Stimulated activated CD8-positive, alpha-beta memory T cell treated with anti-CD3 and anti-CD28 coated beads, Interleukin-12 subunit alpha, Interleukin-12 subunit beta, amount 100 ng/mL, for 24 hours (primary cell): ENCODE data around the gene MRPL12.

Source experiments
- DNase-seq: peaks from one replicate; pipeline ENCODE4 v3.0.0-alpha.2; 2020; ENCODE audit errors: extremely low read depth

The MRPL12 gene

DNA sequence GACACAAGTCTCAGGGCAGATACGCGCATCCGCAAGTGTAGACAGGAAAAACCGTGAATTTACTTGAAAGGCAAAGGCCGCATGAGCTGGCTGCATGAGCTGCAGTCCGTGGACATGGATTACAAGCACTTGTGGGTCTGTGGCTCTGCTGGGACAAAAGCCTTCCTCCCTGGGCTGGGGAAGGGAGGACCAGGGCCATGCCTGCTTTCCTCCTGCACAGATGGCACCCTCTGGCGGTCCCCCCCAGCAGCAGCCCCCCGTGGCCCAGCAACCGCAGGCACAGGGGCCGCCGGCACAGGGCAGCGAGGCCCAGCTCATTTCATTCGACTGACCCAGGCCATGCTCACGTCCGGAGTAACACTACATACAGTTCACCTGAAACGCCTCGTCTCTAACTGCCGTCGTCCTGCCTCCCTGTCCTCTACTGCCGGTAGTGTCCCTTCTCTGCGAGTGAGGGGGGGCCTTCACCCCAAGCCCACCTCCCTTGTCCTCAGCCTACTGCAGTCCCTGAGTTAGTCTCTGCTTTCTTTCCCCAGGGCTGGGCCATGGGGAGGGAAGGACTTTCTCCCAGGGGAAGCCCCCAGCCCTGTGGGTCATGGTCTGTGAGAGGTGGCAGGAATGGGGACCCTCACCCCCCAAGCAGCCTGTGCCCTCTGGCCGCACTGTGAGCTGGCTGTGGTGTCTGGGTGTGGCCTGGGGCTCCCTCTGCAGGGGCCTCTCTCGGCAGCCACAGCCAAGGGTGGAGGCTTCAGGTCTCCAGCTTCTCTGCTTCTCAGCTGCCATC lies 1.7 kb upstream of the MRPL12 start:
- no peak for DNase-seq

DNA sequence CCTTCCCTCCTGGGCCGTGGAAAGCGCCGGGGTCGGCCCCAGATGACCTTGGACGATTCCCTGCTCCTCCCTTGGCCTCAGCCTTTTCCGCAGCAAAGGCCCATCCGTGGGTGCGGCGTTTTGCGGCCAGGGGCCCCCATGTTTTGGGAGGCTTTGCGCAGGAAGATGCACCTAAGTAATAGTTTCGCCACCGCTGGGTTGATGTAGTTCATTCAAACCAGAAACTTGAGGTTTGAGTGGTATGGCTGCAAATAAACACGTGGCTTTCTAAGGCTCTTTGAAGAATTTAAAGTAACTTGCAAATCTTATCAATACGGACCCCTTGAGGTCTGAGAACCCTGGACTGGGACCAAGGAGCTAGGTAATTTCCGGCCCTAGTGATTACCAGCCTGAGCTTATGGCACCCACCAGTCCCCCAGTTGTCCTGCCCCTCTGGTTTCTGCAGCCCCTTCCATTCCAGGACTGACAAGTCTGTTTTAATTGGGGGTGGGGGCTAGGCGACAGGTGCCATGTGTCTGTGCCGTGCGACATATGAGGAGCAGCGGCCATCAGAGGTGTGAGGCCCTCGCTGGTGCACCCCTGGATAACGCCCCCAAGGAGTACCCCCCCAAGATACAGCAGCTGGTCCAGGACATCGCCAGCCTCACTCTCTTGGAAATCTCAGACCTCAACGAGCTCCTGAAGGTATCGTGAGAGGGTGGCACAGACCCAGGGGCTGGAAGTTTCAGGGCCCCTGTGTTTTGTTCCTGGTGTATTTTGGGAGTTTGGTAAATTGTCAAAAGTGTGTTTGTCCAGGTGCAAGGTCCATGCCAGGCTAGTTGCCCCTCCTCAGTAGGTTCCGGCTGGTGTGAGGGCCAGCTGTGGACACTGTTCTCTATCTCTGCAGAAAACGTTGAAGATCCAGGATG lies 834 bp downstream of the MRPL12 start:
- no peak for DNase-seq

DNA sequence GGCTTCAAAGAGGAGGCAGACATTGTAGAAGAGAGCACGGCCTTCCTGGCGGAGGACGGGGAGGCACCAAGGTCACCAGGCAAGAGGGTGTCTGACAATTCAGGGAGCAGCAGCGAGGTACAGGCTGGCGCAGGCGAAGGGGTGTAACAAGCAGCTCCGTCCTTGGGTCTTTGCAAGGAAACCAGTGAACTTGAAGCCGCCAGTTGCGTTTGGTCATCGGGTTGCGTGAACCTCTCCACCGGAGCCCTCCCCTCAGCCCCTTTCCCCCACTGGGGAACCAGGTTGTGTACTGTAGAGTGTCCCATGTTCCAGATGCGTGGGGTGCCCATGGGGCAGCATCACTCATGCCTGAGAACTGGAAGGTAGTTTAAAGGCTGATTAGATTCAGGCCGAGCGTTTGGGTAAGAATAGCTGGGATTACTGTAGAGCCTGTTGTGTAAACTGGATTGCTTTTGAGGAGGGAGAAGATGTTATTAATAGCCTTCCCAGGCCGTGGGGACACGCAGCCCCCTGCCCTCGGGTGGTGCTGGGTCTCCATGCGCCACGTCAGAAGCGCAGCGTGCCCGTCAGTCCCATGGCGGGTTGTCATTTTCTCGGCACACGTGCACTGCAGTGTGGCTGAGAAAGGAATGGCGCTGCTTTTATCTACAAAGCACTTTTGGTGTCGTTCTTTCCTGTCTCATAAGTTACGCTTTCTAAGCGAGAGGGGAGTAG lies 2.5 kb downstream of the MRPL12 start:
- no peak for DNase-seq

DNA sequence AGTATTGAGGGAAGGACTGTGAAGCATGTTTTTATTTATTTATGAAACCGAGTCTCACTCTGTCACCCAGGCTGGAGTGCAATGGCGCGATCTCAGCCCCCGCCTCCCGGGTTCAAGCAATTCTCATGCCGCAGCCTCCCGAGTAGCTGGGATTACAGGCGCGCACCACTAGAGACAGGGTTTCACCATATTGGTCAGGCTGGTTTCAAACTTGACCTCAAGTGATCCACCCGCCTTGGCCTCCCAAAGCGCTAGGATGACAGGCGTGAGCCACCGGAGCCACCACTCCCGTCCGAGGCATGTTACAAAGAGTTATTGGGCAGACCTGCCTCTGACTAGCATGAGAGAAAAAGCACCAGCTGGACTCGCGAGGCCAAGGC lies 3.1 kb downstream of the MRPL12 start:
- no peak for DNase-seq

DNA sequence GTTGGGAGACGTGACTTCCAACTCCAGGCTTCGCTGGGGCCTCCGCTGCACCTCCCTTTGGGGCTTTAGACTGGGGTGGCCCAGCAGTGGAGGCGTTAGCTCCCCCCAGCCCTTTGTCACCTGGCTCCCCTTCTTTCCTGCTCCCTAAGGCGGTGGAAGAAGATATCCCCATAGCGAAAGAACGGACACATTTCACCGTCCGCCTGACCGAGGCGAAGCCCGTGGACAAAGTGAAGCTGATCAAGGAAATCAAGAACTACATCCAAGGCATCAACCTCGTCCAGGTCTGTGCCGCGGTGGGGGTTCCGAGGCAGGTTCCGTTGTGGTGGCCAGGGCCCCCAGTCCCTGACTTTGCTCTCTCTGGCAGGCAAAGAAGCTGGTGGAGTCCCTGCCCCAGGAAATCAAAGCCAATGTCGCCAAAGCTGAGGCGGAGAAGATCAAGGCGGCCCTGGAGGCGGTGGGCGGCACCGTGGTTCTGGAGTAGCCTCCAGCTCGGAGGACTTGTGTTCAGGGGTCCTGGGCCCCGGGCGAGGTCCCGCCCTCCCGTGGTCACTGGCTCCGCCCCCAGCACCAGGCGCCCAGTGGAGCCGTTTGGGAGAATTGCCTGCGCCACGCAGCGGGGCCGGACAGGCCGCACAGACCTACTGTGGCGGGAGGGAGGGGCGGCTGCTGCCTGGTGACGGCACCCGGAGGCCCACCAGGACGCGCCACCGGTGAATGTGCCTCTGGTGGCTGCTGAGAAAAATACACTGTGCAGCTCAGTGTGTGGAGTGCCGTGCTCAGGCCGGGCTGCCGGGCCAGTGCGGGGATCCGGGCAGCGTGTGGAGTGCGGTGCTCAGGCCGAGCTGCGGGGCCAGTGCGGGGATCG lies 3.8 kb downstream of the MRPL12 start:
- DNase-seq = no peak

DNA sequence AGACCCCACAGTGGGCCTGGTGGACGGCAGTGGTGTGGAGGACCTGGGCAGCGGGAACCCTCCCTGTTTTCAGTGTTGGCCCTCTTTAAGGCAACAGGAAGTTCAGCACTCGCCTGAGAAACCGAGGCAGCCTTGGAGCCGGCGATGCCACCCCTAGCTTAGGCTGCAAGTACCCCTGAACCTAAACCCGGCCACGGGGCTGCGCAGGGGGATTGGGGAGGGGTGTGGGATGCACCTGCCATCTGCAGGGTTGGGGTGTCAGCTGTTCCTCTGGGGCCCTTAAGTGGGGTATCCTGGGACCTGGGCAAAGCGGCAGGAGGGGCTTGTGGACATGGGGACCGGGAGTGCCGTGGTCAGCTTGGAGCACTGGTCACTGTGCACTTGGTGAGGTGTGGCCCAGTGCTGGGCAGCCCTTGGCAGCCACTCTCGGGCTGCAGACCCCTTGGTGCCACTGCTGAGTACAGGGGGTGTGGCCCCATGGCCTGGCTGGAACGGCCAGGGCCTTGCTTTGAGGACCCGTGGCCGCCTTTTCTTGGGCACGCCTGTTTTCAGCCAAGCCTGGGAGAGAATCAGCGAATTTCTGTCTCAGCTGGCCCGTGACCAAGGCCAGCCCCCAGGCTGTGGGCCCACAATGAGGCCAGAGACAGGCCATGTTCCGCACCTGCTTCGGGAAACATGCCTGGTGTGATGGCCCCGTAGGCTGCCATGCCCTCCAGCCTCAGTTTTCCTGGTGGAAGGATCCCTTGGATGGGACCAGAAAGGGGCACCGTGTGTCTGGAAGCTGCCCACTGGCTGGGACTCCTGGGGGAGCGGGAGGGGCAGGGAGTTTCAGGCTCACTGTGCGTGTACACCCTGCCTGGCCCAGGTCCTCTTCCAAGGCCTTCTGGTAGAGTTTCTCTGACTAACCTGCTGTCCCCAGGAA lies 4.8 kb downstream of the MRPL12 start:
- no peak for DNase-seq

DNA sequence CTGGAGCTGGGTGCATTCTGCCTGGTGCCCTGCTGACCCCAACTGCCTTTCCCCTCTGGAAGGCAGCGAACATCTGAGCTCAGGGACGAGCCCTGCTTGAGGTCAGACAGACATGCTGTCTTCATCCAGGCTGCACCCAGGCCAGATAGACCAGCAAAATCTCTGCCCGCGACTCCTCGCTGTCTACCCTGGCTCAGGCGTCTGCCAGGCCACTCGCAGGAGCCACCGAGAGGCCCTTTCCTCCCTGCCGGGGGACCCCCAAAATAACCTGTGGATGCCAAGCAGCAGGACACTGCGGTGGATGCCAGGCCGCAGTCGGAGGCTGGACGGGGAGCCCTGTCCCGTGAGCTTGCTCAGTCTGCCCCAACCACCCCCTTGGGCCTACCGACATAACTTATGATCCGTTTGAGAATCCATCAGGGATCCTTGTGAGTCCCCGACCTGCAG lies 5.6 kb downstream of the MRPL12 start:
- DNase-seq = no peak

DNA sequence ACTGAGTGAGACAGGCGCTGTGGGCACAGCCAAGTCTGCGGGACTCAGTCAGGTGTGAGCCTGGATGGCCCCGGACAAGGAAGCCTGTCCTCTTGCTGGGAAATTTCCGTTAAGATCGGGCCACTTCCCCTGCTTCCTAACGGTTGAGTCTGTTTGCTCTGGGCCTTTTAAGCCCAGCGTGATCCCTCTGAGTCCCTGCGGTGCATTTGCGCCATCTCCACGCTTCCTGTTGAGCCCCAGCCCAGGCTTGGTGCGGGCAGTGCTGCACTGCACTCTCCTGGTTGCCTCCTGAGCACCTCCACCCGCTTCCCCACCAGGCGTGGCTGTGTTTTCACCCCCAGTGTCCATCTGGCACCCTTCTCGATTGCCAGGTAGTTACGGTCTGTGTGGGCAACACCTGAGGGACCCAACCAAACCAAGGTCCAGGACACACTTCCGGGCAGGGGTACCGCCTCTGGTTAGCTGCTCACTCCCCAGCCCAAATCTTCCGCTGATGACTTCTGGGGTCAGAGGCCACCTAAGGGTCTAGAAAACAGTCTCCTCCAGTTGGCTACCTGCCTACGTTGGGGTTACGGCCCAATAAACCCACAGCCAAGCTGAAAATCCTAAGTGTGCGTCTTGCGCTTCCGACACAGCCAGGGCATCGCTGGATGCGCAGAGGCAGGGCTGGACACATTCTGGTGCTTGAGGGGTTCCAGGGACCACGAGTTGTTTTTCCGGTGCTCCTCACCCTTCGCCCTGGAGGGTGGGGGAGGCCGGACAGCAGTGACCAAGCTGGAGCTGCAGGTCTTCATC lies 7.5 kb downstream of the MRPL12 start:
- DNase-seq = no peak

DNA sequence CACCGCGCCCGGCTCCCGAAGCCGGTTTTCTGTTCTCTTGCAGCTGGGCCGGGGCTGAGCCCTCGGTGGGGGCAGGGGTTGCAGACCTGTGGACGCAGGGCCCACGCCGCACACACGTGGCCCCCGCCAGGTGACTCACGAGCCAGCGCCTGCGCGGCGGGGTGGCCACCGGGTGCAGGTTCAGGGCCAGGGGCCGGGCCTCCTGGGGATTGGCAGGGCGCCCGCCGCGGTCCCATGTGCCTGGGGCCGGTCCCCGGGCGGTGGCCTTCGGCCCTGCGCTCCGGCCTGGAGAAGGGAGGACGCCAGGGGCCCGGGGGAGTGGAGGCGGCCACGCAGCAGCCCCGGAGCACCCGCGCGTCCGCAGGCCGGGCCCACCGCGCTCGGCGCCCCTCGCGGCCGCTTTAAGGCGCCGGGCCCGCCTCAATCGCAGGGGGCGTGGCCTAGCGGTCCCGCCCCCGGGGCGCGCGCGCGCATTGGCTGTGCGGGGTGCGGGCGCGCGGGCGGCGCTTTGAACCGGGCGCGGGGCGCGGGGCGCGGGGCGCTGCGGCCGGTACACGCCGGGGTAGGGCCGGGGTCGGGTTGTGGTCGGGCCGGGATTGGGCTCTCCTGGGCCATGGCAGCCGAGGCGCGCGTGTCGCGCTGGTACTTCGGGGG lies 8.8 kb downstream of the MRPL12 start, which contains the start of gene SLC25A10:
Gene SLC25A10 (plus strand): TSS at position 471 of the 654 bp plus-strand sequence. CDS start 143 bp downstream, at position 614.
- peak; percentile 61 for DNase-seq

DNA sequence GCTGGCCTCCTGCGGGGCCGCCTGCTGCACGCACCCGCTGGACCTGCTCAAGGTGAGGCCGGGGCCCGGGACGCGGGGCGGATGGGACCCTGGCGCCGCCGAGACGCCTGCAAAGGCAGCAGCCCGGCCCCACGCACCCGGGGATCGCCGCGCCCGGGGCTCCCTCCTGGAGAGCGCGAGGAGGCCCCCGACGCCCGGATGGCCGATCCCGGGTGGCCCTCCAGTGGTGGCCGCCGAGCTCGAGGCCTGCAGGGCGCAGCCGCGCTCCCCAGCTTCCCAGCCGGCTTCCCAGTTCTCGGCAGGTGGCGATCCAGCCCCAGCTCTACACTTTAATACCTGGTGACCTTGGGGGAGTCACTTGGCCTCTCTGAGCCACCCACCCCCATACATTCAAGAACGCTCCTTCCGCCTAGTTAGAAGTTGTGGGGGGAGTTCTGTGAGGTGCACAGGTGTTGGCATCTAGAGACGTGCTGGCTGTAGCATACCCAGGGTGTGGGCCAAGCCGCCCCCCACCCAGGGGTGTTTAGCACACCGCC lies 9.4 kb downstream of the MRPL12 start:
- DNase-seq = no peak

DNA sequence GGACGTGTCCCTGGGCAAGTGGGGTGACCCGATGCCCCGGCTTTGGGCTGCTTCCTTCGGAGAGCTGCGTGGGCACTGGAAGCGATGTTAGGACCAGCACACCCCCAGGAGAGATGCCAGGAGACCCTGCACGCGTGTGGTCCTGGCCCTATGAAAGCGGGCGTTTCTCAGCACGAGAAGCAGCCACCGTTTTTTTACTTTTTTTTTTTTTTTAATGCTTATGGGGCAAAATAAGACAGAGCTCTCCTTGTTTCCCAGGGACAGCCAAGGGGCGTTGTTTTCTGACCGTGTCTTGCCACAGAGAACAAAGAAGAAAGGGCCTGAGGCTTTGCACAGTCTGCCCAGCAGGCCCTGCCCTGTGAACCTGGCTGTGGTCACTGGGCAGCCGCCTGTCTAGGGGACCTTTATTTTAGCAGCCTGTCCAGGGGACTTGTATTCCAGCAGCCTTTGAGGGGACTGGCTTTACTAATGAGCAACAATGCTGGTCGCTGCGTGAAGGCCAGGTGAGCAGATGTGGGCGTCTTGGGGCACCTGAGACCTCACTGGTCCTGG lies 9.9 kb downstream of the MRPL12 start:
- no peak for DNase-seq

DNA sequence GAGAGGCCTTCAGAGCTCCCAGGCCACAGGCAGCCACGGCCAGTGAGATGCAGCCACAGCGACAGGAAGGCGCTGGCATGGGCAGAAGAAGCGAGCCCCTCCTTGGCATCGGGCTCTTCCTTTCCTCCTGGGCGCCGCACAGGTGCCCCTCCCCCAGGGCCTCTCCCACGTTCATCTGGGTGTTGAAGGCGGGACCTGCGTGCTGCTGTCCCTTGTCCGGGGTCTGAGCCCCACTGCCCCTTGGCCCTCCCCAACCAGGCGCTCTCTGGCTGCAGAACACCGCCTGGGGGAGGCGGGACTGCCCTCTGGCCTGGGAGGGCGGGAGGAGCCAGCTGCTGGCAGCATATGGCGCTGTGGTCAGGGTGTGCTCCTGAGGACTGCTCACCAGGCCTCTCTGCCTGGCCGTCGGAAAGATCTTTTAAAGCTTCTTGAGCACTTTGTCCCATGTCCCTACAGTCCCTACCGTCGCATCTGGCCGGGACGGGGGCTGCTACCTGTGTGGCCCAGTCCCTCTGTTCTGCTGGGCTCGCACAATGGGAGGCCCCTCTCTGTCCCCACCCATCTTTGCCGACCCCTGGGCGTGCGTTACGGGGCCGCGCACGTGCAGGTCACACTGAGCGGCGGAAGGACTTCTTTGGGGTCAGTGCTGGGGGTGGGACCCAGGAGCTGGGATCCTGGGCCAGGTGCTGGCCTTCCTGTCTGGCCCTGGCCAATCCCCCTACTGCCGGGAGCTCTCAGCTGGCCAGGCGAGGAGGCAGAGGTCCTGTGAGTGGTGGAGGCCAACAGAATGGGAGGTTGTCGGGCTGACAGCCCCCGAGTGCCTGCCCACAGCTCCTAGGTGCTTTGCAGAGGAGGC lies 10.6 kb downstream of the MRPL12 start:
- DNase-seq = no peak

DNA sequence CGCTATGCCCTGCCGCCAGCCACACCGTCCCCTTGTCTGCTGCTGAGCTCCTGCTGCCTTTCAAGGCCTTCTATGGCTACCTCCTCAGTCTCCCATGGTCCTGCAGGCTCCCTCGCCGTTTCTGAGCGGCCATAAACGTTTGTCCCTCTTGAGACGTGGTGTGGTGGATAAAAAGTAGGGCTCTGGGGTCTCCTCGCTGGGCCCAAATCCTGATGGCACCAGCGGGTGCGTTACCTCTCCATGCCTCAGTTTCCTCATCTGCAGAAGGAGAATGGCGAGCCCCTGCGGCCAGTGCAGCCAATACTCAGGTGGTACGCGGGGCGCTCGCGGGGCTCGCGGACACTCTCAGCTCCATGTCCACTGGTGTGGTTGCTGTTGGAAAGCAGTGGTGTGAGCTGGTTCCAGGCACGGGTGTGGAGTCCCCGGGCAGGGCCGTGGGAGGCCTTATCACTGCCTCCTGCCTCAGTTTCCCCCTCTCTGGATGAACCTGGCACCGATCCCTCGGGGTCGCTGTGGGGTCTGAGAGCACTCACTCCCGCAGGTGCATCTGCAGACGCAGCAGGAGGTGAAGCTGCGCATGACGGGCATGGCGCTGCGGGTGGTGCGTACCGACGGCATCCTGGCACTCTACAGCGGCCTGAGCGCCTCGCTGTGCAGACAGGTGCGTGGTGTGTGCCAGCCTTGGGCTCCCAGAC lies 11.4 kb downstream of the MRPL12 start:
- DNase-seq = no peak

DNA sequence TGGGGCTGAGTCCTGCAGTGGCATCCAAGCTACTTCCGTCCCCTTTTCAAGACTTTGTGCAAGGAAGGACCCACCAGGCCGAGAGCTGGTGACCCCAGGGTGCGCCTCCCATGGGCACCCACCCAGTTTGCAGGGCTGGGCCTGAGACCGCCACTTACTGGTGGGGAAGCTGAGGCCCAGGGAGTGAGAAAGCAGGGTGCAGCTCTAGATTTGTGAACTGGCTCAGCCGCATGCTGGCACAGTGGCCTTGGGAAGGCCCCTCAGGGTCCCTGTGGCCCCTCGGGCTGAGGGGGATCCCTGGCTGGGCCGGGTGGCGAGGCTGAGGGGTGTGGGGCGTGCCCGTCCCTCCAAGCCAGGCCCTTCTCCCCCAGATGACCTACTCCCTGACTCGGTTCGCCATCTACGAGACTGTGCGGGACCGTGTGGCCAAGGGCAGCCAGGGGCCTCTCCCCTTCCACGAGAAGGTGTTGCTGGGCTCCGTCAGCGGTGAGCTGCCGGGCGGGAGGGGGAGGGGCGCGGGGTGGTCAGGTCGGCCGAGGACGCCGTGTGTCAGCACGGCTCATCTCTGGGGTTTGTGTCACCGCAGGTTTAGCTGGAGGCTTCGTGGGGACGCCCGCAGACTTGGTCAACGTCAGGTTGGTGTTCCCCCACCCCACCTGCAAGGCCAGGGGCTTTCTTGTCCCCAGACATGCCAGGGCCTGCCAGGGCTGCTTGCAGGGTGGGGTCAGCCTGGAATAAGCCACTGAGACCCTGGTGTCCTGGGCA lies 12.1 kb downstream of the MRPL12 start:
- no peak for DNase-seq

DNA sequence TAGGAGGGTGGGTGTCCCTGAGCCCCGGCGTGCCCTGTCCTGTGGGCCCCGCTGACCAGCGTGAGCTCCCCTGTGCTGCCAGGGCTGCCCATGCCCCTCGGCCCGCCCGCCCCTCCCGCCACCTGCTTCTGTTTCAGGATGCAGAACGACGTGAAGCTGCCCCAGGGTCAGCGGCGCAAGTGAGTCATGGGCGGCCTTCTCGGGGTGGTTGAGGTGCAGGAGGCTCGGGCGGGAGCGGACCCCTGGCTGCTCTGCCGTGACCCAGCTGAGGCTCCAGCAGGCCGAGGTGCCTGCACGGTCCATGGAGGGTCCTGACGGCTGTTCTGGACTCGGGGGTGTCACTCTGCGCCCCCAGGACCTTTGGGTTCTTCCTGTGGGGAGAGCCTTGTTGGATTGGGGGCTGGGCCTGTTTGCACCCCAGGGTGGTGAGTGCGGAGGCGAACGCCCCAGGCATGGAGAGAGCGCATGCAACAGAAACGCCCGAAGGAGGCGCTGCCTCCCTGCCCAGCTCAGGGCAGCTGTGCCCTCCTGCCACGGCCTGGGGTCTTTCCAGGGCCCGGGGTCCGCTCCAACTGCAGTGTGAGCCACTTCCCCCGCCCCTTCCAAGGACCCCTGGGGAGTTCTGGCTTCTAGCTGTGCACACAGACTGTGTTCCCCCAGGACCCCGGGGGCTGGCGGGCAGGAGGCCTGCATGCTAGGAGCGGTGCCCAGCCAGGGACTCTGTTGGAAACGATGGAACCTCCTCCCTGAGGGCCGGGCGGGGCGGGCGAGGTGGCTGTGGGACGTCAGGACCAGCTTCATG lies 12.9 kb downstream of the MRPL12 start:
- DNase-seq = no peak
